ENCODE results near the gene ABCA8. TPM values are rescaled to one million over a fixed set of nuclear protein-coding genes. Genes with fewer than 3 reads are reported as not detected.
"Not testable (repeated sequence)": the region's sequence is repeated elsewhere in the genome, so short reads cannot be mapped to it uniquely, and the experiment has no call there.

The ABCA8 gene
- total RNA-seq, 2 donors from 2014 or later = not detected

DNA sequence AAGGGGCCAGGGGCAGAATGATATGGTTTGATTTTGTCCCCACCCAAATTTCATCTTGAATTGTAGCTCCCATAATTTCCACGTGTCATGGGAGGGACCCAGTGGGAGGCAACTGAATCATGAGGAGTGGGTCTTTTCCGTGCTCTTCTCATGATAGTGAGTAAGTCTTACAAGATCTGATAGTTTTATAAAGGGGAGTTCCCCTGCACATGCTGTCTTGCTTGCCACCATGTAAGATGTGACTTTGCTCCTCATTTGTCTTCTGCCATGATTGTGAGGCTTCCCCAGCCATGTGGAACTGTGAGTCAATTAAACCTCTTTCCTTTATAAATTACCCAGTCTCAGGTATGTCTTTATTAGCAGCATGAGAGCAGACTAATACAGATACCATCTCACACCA, 3.9 kb upstream of the ABCA8 start:
- not testable (repeated sequence) for H3K27me3 Mint-ChIP-seq (ENCODE audit: low read depth); H3K4me3 Mint-ChIP-seq; H3K36me3 Mint-ChIP-seq (ENCODE audit: insufficient read depth in 2 of 2); H3K4me1 Mint-ChIP-seq (ENCODE audit: low read depth); H3K27ac Mint-ChIP-seq; DNase-seq; H3K9me3 Mint-ChIP-seq
- ATAC-seq (replicated peaks in 1 of 2) = peak in 1 of 2 donors; percentile 45

DNA sequence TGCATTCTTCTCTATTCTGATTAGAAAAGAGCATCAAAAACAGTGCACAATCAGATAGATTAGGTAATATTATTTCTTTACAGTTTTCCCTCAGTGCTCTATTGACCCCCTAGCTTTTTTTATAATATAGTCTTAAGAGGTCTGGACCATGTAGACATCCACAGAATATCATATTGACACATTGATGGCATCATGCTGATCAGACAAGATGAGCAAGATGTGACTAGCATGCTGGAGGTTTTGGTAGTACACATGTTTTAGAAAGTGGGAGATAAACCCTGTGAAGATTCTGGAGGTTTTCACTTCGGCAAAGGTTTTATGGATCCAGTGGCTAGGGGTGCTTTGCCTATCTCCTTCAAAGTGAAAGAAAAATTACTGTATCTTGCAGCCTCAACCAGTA, 2.8 kb upstream of the ABCA8 start:
- Mint-ChIP-seq H3K4me1 (ENCODE audit: low read depth) (no peaks in the 10 kb centered on the region), H3K9me3 (peaks cover 0 to 2% of the 10 kb centered on the region in 2 donors), H3K36me3 (ENCODE audit: insufficient read depth in 2 of 2) (no peaks in the 10 kb centered on the region), H3K4me3 (no peak overlapping the region), H3K27ac (no peak overlapping the region), H3K27me3 (ENCODE audit: low read depth) (no peaks in the 10 kb centered on the region)
- ATAC-seq (replicated peaks in 1 of 2) (peak in 1 of 2 donors; percentile 47), DNase-seq (no peak)

DNA sequence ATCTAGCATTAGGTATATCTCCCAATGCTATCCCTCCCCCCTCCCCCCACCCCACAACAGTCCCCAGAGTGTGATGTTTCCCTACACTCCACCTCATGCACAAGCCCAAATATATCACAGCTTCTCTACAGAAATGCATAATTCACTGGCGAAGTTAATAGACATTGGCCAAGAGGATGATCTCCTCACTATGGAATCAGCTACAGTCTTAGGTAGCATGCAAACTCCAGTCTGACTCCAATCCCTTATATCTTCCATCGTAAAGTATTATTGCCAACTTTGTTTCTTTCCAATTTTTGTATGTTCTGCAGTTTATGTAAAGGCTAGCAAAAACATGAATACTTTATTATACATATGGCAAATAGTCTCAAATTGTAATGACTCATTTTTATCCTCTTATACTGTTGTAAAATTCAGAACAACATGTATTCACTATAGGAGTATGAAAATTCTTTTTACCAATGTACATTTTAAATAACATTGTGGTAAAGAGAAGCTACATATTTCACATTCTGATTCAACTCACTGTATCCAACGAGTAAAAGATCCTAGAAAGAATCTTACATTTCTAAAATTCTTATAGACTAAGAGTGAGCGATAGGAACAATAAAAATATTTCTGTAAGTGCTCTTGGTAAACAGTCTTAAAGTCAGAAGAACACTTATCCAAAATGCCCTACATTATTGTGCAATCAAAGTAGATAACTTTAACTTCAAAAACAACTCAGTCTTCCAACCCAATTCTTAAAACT, 871 bp downstream of the ABCA8 start:
- no peaks in the 10 kb centered on the region for H3K36me3 Mint-ChIP-seq (ENCODE audit: insufficient read depth in 2 of 2)
- DNase-seq = no peak
- H3K4me3 Mint-ChIP-seq = no peak overlapping the region
- H3K27ac Mint-ChIP-seq = no peak overlapping the region
- no peaks in the 10 kb centered on the region for H3K27me3 Mint-ChIP-seq (ENCODE audit: low read depth)
- H3K4me1 Mint-ChIP-seq (ENCODE audit: low read depth) = no peaks in the 10 kb centered on the region
- peaks cover 0 to 2% of the 10 kb centered on the region in 2 donors for H3K9me3 Mint-ChIP-seq
- no peak for ATAC-seq (replicated peaks in 1 of 2)

DNA sequence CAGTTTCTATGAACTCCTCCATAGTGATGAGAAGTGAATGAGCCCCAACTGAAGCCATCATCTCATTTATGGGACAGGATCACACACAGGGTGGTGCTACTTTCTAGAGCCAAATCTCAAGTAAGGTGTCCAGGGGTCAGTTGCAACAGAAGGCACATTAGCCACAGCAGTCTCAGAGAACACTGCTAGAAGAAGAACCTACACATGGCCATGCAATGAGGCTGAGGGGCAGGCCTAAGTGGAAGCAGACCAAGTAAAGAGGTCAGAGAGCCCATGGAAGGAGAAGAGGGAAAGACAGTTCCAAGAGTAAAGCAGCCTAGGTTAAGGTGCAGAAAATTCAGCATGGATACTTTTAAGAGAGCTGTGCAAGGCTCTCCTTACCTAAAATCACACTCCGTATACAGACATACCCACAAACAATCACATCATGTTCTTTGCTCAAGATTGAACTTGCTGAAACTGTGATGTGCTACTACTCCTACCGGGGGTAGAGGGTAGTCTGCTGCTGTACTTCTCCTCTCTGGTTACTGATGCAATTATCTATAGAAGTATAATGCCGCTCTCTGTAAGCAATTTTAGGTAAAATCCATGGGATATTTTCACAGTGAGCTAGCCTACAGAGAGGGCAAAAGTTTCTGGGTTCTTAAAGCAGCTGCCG, 1.7 kb downstream of the ABCA8 start:
- DNase-seq (no peak), ATAC-seq (replicated peaks in 1 of 2) (no peak)
- H3K27me3 Mint-ChIP-seq (ENCODE audit: low read depth) = no peaks in the 10 kb centered on the region
- H3K36me3 Mint-ChIP-seq (ENCODE audit: insufficient read depth in 2 of 2) = no peaks in the 10 kb centered on the region
- no peak overlapping the region for H3K4me3 Mint-ChIP-seq
- H3K27ac Mint-ChIP-seq = no peak overlapping the region
- H3K9me3 Mint-ChIP-seq = no peaks in the 10 kb centered on the region
- no peaks in the 10 kb centered on the region for H3K4me1 Mint-ChIP-seq (ENCODE audit: low read depth)

DNA sequence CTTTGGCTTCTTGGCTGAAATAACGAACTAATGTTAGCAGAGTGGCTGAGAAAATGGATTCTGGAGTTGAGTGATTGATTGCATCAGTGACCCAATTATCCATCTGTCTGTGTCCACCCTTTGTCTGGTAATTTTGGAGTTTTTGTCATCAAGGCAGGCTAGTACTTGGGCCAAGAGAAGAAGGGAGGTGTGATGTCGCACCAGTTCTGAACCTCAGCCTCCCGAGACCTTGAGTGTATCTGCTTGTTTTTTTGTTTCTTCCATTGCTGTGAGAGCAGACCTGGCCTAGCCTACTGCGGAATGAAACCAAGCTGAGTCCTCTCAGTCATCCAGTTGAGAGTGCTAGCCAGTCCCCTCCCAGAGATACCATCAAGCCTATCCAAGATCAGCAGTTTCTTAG, 4.5 kb downstream of the ABCA8 start:
- ATAC-seq (replicated peaks in 1 of 2) = no peak
- H3K4me3 Mint-ChIP-seq = no peak overlapping the region
- DNase-seq = no peak
- no peaks in the 10 kb centered on the region for H3K36me3 Mint-ChIP-seq (ENCODE audit: insufficient read depth in 2 of 2)
- H3K4me1 Mint-ChIP-seq (ENCODE audit: low read depth) = no peaks in the 10 kb centered on the region
- no peaks in the 10 kb centered on the region for H3K9me3 Mint-ChIP-seq
- H3K27ac Mint-ChIP-seq = no peak overlapping the region
- no peaks in the 10 kb centered on the region for H3K27me3 Mint-ChIP-seq (ENCODE audit: low read depth)

DNA sequence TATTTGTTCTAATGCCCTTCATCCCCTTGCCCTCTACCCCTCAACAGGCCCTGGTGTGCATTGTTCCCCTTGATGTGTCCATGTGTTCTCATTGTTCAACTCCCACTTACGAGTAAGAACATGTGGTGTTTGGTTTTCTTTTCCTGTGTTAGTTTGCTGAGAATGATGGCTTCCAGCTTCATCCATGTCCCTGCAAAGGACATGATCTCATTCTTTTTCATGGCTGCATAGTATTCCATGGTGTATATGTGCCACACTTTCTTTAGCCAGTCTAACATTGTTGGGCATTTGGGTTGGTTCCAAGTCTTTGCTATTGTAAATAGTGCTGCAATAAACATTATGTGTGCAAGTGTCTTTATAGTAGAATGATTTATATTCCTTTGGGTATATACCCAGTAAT, 7.3 kb downstream of the ABCA8 start:
- not testable (repeated sequence) for ATAC-seq (replicated peaks in 1 of 2); H3K9me3 Mint-ChIP-seq; H3K27ac Mint-ChIP-seq; H3K36me3 Mint-ChIP-seq (ENCODE audit: insufficient read depth in 2 of 2); DNase-seq; H3K4me3 Mint-ChIP-seq; H3K4me1 Mint-ChIP-seq (ENCODE audit: low read depth); H3K27me3 Mint-ChIP-seq (ENCODE audit: low read depth)

DNA sequence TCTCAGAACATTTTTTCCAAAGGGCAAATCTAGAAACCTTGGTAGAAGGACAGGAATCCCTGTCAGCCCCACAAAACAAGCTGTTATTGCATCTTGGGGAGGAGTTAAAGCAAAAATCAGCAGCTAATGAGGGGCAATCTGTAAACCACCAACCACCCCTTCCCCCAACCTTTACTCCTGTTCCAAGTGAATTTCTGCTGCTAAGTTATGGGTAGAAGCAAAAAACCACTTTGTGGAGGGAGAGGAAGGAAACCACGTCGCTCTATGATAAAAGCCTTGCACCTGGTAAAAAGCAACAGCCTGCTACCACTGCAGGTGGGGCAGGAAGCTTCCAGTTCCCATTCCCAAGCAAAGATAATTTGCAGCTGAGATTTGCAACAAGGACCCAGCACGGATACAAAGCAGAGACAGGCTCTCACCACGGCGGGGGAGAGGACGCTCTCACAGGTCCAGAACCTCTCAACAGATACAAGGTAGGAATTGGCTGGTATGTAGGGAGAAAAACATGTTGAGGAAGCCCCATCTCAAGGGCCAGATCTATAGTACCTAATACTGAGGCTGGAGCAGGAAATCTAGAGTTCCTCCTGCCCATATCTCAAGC, 10.7 kb downstream of the ABCA8 start:
- no peaks in the 10 kb centered on the region for H3K9me3 Mint-ChIP-seq

DNA sequence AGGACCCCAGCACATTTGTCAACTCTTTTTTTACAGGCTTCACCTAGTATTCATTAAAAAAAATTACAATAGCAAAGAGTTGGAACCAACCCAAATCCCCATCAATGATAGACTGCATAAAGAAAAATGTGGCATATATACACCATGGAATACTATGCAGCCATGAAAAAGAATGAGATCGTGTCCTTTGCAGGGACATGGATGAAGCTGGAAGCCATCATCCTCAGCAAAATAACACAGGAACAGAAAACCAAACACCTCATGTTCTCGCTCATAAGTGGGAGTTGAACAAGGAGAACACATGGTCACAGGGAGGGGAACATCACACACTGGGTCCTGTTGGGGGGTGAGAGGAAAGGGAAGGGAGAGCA, 11.4 kb downstream of the ABCA8 start:
- not testable (repeated sequence) for DNase-seq; H3K36me3 Mint-ChIP-seq (ENCODE audit: insufficient read depth in 2 of 2); ATAC-seq (replicated peaks in 1 of 2); H3K27me3 Mint-ChIP-seq (ENCODE audit: low read depth); H3K4me1 Mint-ChIP-seq (ENCODE audit: low read depth); H3K27ac Mint-ChIP-seq; H3K4me3 Mint-ChIP-seq; H3K9me3 Mint-ChIP-seq

More for the DNA sequence above, 10.7 kb downstream of the ABCA8 start:
- Mint-ChIP-seq H3K27me3 (ENCODE audit: low read depth) (no peaks in the 10 kb centered on the region), H3K27ac (no peak overlapping the region), H3K36me3 (ENCODE audit: insufficient read depth in 2 of 2) (no peaks in the 10 kb centered on the region), H3K4me3 (no peak overlapping the region), H3K4me1 (ENCODE audit: low read depth) (no peaks in the 10 kb centered on the region)
- no peak for DNase-seq
- no peak for ATAC-seq (replicated peaks in 1 of 2)

DNA sequence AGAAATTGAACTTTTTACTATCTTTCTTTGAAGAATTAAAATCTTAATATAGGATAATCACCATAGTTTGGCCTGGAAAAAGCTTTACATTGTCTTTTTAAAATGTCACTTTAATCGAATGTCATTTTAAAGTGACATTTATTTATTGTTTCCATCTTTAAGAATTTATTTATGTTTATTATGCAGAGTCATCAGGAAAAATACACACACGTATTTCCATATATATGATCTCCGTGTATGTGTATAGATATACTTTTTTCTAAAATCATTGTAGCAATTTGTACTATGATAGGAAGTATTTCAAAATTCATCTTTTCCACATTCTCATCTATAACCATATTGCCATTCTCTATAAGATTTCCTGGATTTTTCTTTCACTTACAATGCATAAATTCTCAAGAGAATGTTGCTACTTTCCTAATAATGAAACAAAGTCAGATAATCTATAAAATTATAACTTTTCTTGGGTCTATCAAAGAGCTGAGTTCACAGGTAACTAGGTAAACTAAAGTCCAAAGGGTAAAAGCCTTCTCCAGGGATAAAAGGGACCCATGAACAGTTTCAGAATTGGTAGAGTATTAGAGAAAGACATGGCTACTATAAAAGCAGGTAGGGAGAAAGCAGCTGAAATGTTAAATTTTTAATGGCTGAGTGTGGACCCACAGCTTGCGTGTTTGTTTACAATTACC, 11.9 kb downstream of the ABCA8 start:
- no peak for DNase-seq
- Mint-ChIP-seq H3K36me3 (ENCODE audit: insufficient read depth in 2 of 2) (no peaks in the 10 kb centered on the region), H3K4me1 (ENCODE audit: low read depth) (no peaks in the 10 kb centered on the region), H3K4me3 (no peak overlapping the region), H3K27me3 (ENCODE audit: low read depth) (no peaks in the 10 kb centered on the region), H3K27ac (no peak overlapping the region), H3K9me3 (no peaks in the 10 kb centered on the region)
- no peak for ATAC-seq (replicated peaks in 1 of 2)

DNA sequence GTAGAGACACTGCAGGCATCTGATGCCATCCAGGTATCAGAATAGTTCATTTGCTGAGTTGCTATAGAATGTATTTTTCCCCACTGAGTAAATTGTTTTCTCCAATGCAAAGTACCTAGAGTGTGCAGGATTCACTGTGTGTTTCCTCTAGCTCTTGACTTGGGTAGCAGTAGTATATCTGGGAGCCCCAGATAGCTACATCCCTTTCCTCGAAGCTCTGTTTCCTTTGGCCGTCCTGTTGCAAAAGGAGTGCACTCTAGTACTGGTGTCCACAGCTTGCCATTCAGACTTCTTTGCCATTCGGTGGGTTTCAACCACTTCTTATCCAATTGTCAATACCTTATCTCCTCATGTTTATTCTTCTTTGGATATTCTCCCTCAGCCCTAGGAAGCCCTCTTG, 12.8 kb downstream of the ABCA8 start:
- no peak for ATAC-seq (replicated peaks in 1 of 2)
- Mint-ChIP-seq H3K36me3 (ENCODE audit: insufficient read depth in 2 of 2) (no peaks in the 10 kb centered on the region), H3K27ac (no peak overlapping the region), H3K27me3 (ENCODE audit: low read depth) (no peaks in the 10 kb centered on the region), H3K9me3 (no peaks in the 10 kb centered on the region), H3K4me3 (no peak overlapping the region), H3K4me1 (ENCODE audit: low read depth) (no peaks in the 10 kb centered on the region)
- no peak for DNase-seq

DNA sequence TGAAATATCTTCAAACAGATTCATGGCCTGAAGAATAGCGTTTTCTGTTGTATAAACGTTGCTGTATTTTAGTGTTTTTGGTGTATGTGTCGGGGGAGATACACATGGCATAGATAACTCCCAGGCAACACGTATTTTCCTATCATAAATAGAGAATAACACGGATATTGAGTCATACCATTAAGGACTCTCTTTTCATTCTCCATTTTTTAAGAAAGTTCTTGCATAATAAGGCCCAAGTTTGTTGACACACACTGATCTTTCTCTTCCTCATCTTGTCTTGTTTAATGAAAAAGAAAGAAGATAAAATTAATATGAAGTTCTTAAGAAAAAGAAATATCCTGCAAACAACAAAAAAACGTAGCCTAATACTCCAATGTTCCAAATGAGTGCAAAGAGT, 13.4 kb downstream of the ABCA8 start:
- Mint-ChIP-seq H3K4me1 (ENCODE audit: low read depth) (no peaks in the 10 kb centered on the region), H3K36me3 (ENCODE audit: insufficient read depth in 2 of 2) (no peaks in the 10 kb centered on the region), H3K4me3 (no peak overlapping the region), H3K27ac (no peak overlapping the region), H3K27me3 (ENCODE audit: low read depth) (no peaks in the 10 kb centered on the region), H3K9me3 (no peaks in the 10 kb centered on the region)
- ATAC-seq (replicated peaks in 1 of 2) = no peak
- no peak for DNase-seq

DNA sequence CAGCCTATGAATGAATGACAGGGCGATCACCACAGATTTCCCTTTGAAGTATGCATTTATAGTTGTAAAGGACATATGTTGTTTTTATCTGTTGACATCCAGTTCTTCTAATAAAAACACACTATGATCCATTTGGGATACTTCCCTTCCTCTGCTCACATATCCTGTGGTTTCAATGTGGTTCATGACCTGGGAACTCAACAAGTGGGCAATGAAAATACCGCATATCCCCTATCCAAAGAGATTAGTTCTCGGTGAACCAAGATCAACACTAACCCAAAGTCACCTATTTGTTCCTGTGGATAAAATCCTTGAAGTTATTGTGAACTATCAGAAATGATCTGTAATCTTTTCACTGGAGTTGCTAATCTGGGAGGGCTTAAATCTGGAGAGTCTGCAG, 16.0 kb downstream of the ABCA8 start:
- DNase-seq (no peak), ATAC-seq (replicated peaks in 1 of 2) (no peak)
- H3K27ac Mint-ChIP-seq = no peak overlapping the region
- no peaks in the 10 kb centered on the region for H3K27me3 Mint-ChIP-seq (ENCODE audit: low read depth)
- no peaks in the 10 kb centered on the region for H3K9me3 Mint-ChIP-seq
- no peaks in the 10 kb centered on the region for H3K36me3 Mint-ChIP-seq (ENCODE audit: insufficient read depth in 2 of 2)
- H3K4me1 Mint-ChIP-seq (ENCODE audit: low read depth) = no peaks in the 10 kb centered on the region
- H3K4me3 Mint-ChIP-seq = no peak overlapping the region

DNA sequence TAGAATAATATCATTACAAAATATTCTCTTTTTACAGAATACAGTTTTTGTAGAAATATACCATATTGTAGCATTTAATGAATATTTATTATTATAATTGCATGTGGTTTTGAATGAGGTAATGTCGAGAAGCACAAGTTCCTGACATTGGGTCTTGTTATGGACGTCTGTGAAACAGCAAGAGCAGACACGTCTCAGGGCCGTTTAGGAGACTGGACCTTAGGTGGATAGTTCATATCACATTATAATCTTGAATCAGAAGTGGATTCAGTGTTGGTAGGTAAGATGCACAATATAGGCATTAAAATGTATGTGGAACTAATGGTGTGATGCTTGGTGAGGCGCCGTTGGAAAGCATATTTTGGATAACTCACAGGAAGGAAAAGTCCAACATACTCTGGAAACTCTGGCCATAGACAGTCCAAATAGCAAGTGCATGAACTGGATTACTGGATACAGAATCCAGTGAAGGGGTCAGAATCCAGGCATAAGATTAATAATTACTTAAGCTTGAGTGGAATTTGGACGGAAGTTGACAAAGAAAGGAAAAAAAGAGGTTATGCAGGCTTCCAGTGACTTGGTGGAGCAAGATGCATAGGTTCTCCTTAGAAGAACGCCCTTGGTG, 17.2 kb downstream of the ABCA8 start:
- DNase-seq (no peak), ATAC-seq (replicated peaks in 1 of 2) (no peak)
- Mint-ChIP-seq H3K27ac (no peak overlapping the region), H3K27me3 (ENCODE audit: low read depth) (no peaks in the 10 kb centered on the region), H3K36me3 (ENCODE audit: insufficient read depth in 2 of 2) (no peaks in the 10 kb centered on the region), H3K9me3 (no peaks in the 10 kb centered on the region), H3K4me1 (ENCODE audit: low read depth) (no peaks in the 10 kb centered on the region), H3K4me3 (no peak overlapping the region)

Data from activated T-cell treated with anti-CD3 and anti-CD28 coated beads, Interleukin-2, amount 50 U/mL, for 72 hours (primary cell).